DOHH2 (cell line): Measurements from ENCODE around the gene ARHGAP20.

Experiments used
- H3F3A ChIP-seq: fragments of 200-600 bp; sonication (generic), shearing (Covaris generic); 2 replicates; pipeline ENCODE4 v1.6.0; 2016; ENCODE audit warnings: antibody characterized with exemption, mild to moderate bottlenecking; ENCODE audit not compliant: control insufficient read depth, insufficient read depth
- H3K27ac ChIP-seq: fragments of 200-600 bp; sonication (generic); 2 replicates; pipeline ENCODE4 v1.5.1; 2014; ENCODE audit warnings: low read depth, mild to moderate bottlenecking, low read length, moderate library complexity
- H3K27me3 ChIP-seq: fragments of 200-600 bp; sonication (generic); 2 replicates; pipeline ENCODE4 v1.6.1; 2014; ENCODE audit warnings: mild to moderate bottlenecking, low read length, mixed read lengths; ENCODE audit not compliant: control insufficient read depth
- H3K36me3 ChIP-seq: fragments of 200-600 bp; sonication (generic); 2 replicates; pipeline ENCODE4 v1.6.1; 2014; ENCODE audit warnings: mild to moderate bottlenecking, low read length, moderate library complexity, mixed read lengths; ENCODE audit not compliant: control insufficient read depth
- H3K4me1 ChIP-seq: fragments of 200-600 bp; sonication (generic); 2 replicates; pipeline ENCODE4 v1.6.1; 2014; ENCODE audit warnings: mild to moderate bottlenecking, low read length, mixed read lengths; ENCODE audit not compliant: control insufficient read depth
- H3K4me2 ChIP-seq: fragments of 200-600 bp; sonication (generic); 2 replicates; pipeline ENCODE4 v1.6.0; 2014; ENCODE audit warnings: mild to moderate bottlenecking, low read length, moderate library complexity
- H3K4me3 ChIP-seq: fragments of 200-600 bp; sonication (generic); 2 replicates; pipeline ENCODE4 v1.5.1; 2014; ENCODE audit warnings: mild to moderate bottlenecking, low read length, mixed read lengths
- H3K79me2 ChIP-seq: fragments of 200-600 bp; sonication (generic); 2 replicates; pipeline ENCODE4 v1.6.1; 2014; ENCODE audit warnings: mild to moderate bottlenecking, low read length, mixed read lengths; ENCODE audit not compliant: control insufficient read depth
- H3K9me2 ChIP-seq: fragments of 200-600 bp; sonication (generic); replicated peaks from 2 replicates; pipeline ENCODE4 v1.6.1; 2014; ENCODE audit warnings: mild to moderate bottlenecking, low read length, mixed read lengths; ENCODE audit not compliant: control insufficient read depth
- H3K9me3 ChIP-seq: fragments of 200-600 bp; sonication (generic); 2 replicates; pipeline ENCODE4 v1.6.1; 2014; ENCODE audit warnings: antibody characterized with exemption, low read length, mixed read lengths; ENCODE audit not compliant: control insufficient read depth, insufficient read depth
- H4K20me1 ChIP-seq: fragments of 200-600 bp; sonication (generic); 2 replicates; pipeline ENCODE4 v1.6.0; 2014; ENCODE audit warnings: low read depth, mild to moderate bottlenecking, antibody characterized with exemption, low read length, moderate library complexity; ENCODE audit not compliant: control insufficient read depth, insufficient read depth
- EZH2phosphoT487 ChIP-seq: fragments of 200-600 bp; sonication (generic); IDR thresholded peaks from 2 replicates; pipeline ENCODE4 v1.6.1; 2017; ENCODE audit warnings: borderline replicate concordance, mild to moderate bottlenecking, antibody characterized with exemption, low read length, moderate library complexity, mixed read lengths
- TF ChIP-seq, protein P1 (sequence below): fragments of 200-600 bp; sonication (generic); IDR thresholded peaks from one replicate; pipeline ENCODE4 v1.5.1; 2014; ENCODE audit warnings: antibody characterized with exemption, mild to moderate bottlenecking, low read depth, low read length; ENCODE audit not compliant: poor library complexity, severe bottlenecking

ARHGAP20 gene

DNA sequence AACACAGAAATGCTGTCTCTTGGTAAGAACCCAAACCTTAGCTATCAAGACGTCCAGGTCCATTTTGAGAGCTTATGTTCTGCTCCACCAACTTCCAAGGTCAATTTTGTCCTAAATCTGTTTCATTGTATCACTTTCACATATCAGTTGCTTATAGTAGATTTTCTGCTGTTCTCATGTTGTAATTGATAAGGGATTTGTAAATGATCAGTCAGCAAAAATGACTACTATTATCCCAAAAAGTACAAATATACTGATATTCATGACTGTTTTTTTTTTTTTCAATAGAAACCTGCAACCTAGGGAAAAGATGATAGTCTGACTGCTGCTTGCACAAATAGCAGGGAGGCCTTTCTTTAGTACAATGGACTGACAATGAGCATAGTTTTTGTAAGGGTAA lies 128.1 kb downstream of the ARHGAP20 start:
- Histone ChIP-seq H3K27me3 (no peaks in the 10 kb centered on the region; the same call in 1 of the 2 replicates), H4K20me1 (no peaks in the 10 kb centered on the region), H3K27ac (no peak overlapping the region), H3K36me3 (no peaks in the 10 kb centered on the region), H3K79me2 (no peaks in the 10 kb centered on the region), H3K9me3 (no peaks in the 10 kb centered on the region), H3K4me2 (no peak overlapping the region), H3K9me2 (no peaks in the 10 kb centered on the region), H3K4me1 (no peaks in the 10 kb centered on the region), H3F3A (no peaks in the 10 kb centered on the region), H3K4me3 (no peak overlapping the region)
- no peak for TF ChIP-seq EZH2phosphoT487
- TF ChIP-seq, protein P1, sequence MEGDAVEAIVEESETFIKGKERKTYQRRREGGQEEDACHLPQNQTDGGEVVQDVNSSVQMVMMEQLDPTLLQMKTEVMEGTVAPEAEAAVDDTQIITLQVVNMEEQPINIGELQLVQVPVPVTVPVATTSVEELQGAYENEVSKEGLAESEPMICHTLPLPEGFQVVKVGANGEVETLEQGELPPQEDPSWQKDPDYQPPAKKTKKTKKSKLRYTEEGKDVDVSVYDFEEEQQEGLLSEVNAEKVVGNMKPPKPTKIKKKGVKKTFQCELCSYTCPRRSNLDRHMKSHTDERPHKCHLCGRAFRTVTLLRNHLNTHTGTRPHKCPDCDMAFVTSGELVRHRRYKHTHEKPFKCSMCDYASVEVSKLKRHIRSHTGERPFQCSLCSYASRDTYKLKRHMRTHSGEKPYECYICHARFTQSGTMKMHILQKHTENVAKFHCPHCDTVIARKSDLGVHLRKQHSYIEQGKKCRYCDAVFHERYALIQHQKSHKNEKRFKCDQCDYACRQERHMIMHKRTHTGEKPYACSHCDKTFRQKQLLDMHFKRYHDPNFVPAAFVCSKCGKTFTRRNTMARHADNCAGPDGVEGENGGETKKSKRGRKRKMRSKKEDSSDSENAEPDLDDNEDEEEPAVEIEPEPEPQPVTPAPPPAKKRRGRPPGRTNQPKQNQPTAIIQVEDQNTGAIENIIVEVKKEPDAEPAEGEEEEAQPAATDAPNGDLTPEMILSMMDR = no peak

DNA sequence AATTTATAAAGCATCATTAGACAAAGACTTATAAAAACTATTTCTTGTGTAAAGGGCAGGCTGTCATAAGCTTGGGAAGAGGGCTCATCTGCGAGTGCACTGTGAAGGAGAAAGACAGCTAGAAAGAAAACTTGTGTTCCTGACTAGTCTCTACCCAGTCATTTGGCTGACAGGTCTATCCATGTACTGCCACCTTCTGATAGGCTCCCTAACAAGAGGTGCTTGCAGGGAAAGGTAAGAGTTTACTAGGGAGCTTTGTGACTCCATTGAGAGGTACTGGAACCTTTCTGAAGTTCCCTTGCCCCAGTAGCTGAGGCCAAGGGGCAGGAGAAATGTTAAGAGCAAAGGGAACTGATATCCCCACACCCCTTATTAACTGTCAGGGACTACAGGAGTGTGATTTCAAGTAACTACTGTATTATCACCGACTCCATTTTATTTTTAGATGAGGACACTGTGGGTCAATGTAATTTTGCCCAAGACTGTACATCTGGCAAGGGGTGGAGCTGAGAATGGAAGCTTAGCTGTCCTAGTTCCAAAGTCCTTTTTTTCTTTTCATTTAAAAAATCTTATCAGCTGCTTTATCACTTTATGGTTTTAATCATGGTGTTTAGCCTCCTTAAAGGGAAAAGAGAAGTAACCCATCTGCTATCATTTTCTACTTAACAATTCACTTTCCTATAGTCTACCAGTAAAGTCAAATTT lies 129.4 kb downstream of the ARHGAP20 start:
- Histone ChIP-seq H3K27ac (no peak overlapping the region), H4K20me1 (no peaks in the 10 kb centered on the region), H3K9me2 (no peaks in the 10 kb centered on the region), H3K79me2 (no peaks in the 10 kb centered on the region), H3K4me1 (no peaks in the 10 kb centered on the region), H3F3A (no peaks in the 10 kb centered on the region), H3K9me3 (no peaks in the 10 kb centered on the region), H3K27me3 (no peaks in the 10 kb centered on the region; the same call in 1 of the 2 replicates), H3K4me3 (no peak overlapping the region), H3K36me3 (no peaks in the 10 kb centered on the region), H3K4me2 (no peak overlapping the region)
- TF ChIP-seq, protein P1 = no peak
- TF ChIP-seq EZH2phosphoT487 = no peak

DNA sequence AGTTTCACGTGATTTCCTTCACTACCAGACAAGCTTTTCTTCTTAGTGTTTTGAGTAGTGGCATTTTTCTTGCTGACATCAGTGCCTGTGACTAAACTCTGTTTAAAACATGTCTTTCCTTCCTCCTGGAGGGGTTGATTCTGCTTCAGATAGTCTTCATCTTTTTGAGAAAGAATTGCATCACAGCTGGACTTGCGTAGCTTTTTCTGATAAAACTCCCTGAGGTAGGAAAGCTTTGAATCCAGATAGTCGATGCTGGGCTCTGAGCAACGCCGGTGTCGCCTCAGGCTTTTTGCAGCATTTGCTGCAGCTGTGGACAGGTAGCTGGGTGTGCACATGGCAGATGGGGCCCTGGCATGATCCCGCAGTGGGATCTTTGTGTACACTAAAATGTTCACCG lies 131.7 kb downstream of the ARHGAP20 start:
- no peak overlapping the region for H3K4me2 ChIP-seq
- no peaks in the 10 kb centered on the region for H3K9me2 ChIP-seq
- no peaks in the 10 kb centered on the region for H4K20me1 ChIP-seq
- no peak for TF ChIP-seq EZH2phosphoT487
- TF ChIP-seq, protein P1 = no peak
- H3K4me3 ChIP-seq = no peak overlapping the region
- H3K36me3 ChIP-seq = no peaks in the 10 kb centered on the region
- no peaks in the 10 kb centered on the region for H3K4me1 ChIP-seq
- no peak overlapping the region for H3K27ac ChIP-seq
- no peaks in the 10 kb centered on the region for H3K79me2 ChIP-seq
- no peaks in the 10 kb centered on the region for H3K9me3 ChIP-seq
- H3K27me3 ChIP-seq = no peaks in the 10 kb centered on the region; the same call in 1 of the 2 replicates
- H3F3A ChIP-seq = no peaks in the 10 kb centered on the region
